C4-2B (cell line): ENCODE data around the gene MTRF1.

Experiments
- H3K27ac ChIP-seq: fragments of 450-650 bp; 2 replicates; pipeline ENCODE4 v1.5.1; 2017
- ZFX ChIP-seq: fragments of 450-650 bp; IDR thresholded peaks from 2 replicates; pipeline ENCODE4 v1.6.1; 2017
- TF ChIP-seq, protein P1 (sequence below): fragments of 450-650 bp; conservative IDR thresholded peaks from 2 replicates; pipeline ENCODE4 v1.5.1; 2017; ENCODE audit warnings: mild to moderate bottlenecking

The MTRF1 gene

GRCh38 chr13:41203810-41204209 lies 59.6 kb downstream of the MTRF1 start:
- H3K27ac ChIP-seq, result no peak overlapping the region
- TF ChIP-seq, protein P1, sequence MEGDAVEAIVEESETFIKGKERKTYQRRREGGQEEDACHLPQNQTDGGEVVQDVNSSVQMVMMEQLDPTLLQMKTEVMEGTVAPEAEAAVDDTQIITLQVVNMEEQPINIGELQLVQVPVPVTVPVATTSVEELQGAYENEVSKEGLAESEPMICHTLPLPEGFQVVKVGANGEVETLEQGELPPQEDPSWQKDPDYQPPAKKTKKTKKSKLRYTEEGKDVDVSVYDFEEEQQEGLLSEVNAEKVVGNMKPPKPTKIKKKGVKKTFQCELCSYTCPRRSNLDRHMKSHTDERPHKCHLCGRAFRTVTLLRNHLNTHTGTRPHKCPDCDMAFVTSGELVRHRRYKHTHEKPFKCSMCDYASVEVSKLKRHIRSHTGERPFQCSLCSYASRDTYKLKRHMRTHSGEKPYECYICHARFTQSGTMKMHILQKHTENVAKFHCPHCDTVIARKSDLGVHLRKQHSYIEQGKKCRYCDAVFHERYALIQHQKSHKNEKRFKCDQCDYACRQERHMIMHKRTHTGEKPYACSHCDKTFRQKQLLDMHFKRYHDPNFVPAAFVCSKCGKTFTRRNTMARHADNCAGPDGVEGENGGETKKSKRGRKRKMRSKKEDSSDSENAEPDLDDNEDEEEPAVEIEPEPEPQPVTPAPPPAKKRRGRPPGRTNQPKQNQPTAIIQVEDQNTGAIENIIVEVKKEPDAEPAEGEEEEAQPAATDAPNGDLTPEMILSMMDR, result no peak
- no peak for TF ChIP-seq ZFX

DNA sequence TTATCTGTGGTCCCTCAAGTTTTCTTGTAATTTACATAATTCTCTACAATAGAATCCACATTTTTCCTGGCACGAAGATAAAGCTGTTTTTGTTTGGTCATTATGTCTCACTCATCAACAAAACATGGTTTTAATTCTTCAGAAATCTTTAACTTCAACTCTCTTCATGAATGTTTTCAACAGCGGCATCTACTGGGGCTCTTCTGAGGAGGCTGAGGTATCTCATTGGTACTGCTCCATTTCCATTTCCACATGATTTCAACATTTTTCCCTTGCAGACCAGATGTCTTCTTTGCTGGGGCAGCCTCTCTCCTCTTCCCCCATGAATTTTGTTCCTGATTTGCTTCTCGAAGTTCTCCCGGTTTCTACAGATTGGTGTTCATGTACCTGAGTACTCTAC lies 63.2 kb downstream of the MTRF1 start:
- H3K27ac ChIP-seq, result no peak overlapping the region
- TF ChIP-seq, protein P1, result no peak
- no peak for TF ChIP-seq ZFX

- no peak overlapping the region for H3K27ac ChIP-seq
Measured at GRCh38 chr13:41199526-41199925, 63.9 kb downstream of the MTRF1 start.

GRCh38 chr13:41199079-41199478 lies 64.3 kb downstream of the MTRF1 start:
- TF ChIP-seq, protein P1, result no peak
- no peak for TF ChIP-seq ZFX
- no peak overlapping the region for H3K27ac ChIP-seq

More at GRCh38 chr13:41199526-41199925, 63.9 kb downstream of the MTRF1 start:
- no peak for TF ChIP-seq ZFX

DNA sequence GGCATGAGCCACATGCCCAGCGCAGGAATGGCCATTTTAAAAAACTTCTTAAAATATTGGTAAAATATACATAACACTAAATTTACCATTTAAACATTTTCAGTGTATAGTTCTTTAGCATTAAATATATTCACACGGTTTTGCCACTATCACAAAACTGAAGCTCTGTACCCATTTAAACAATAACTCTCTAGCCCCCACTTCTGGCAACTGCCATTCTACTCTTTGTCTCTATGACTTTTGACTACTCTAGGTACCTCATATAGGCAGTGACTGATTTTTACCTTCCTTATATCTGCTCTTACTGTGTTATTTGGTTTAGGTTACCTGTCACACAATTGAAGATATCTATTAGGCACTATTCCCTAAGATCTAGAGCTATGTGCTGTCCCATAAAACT lies 66.8 kb downstream of the MTRF1 start:
- H3K27ac ChIP-seq, result no peak overlapping the region
- TF ChIP-seq ZFX, result no peak
- TF ChIP-seq, protein P1, result peak; percentile 33

DNA sequence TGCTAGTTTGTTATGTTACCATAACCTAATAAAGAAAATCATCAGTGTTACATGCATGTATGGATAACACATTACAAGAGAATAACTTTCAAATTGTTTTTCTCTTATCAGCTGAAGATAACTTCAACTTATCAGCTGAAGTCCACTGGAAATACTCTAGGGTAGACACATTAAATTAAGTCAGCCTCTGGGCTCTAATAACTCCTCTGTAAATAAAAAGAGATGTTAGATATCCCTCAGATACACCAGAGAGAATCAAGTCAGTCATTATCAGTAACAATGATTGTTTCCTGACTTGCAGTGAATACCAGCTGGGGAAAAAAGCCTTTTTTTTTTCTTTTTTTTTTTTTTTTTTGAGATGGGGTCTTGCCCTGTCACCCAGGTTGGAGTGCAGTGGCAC lies 67.4 kb downstream of the MTRF1 start:
- TF ChIP-seq, protein P1, result no peak
- TF ChIP-seq ZFX, result no peak
- H3K27ac ChIP-seq, result no peak overlapping the region

DNA sequence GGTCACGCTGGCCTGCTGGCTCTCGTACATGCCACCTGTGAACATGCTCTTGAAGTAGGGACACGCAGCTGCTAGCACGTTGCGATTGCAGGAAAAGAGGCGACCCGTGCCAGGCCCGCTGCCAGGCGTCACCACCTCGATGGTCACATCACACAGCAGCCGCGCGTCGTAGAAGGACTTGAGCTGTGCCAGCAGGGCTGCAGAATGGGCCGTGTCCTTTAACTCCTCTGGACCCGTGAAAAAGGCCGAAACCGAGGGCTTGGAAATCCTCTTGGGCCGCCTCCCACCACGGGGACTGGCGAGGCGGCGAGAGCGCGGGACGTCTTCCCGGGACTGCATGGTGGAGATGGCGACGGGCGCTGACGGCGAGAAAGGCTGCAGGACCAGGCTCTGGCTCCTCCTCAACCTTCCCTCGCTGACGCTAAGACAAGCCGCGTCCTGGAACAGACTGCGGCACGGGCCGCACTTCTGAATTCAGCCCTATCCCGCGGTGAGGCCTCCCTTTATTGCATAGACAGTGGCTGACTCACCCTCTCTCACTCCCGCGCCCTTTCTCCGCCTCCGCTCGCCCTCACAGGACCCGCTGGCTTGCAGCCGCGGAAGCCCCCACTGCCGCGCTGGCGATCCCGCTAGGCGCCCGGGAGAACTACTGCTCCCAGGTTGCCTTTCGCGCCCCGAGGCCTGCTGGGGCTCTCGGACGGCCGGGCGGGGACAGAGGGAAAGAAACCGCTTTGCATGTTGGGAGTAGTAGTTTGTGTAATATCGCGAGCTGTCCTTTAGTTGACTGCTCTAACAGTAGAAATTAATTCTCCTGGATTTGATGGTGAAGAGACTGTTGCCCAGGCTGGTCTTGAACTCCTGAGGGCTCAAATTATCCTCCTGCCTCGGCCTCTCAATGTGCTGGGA lies 69.2 kb downstream of the MTRF1 start, which contains the start of gene KBTBD7:
Gene KBTBD7 (minus strand): TSS at position 651 of the 906 bp plus-strand sequence. CDS start 312 bp downstream, at position 339.
- TF ChIP-seq, protein P1, result no peak
- TF ChIP-seq ZFX, result peak; percentile 97
- peak within 1 kb of the TSS; percentile 79 for H3K27ac ChIP-seq
